HTERT RPE-1 (cell line): ENCODE results near the gene ERAL1.
"Not testable (repeated sequence)": the region's sequence is repeated elsewhere in the genome, so short reads cannot be mapped to it uniquely, and the experiment has no call there.

Source experiments
- in situ Hi-C: fragments of 300-500 bp; cut with MboI; formaldehyde crosslinking; loops from 4 replicates; pipeline ENCODE4 v1.14.3; 2020; ENCODE audit warnings: low sequenced_read_pairs

Gene ERAL1

GRCh38 chr17:28878158-28878910 is 23.5 kb downstream of the ERAL1 start:
- in situ Hi-C loops = no loop called here

GRCh38 chr17:28878981-28879380 is 24.2 kb downstream of the ERAL1 start:
- in situ Hi-C loops = no loop called here

DNA sequence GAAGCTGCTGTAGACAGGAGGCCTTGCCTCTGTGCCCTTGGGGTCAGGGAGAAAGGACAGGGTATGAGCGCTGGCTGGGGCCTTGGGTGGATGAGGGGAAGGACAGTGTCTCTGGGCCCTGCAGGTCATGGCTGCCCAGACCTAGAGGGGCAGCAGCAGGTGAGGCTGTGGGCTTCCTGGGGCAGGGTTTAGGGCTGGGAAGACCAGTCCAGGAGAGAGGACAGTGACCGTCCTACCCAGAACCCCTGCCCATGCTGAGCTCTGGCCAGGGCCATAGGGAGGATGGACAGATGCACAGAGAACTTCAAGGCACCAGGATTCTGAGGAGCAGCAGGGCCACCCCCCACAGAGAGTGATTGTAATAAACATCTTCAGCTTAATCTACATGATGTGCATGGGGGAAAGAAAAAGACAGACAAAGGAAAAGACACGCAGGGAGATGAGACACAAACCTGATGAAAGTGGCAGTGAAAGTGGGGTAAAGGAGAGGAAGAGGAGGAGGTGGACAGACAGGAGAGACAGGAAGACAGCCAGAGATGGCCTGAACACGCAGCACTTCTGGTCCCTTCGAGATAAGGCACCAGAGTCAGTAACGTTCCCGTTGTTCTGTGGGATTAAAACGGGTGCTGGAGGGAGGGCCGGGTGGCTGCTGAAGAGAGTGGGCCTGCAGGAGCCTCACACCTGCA is 25.2 kb downstream of the ERAL1 start:
- in situ Hi-C loops = no loop called here

DNA sequence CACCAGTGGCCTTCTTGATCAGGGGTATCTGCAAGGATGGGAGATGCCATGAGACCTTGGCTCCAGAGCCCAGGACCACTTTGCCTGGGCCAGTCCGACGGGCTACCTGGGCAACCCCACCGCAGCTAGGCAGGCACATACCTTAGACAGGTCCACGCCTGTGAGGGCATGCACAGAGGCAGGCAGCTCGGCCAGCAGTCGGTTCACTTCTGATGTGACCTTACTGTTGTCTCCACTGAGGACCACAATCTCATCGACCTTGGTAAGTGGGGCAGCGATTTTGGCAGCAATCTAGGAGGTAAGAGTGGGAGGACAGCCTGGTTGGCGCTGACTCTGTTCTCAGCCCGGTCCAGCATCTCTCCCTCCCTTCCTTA is 25.7 kb downstream of the ERAL1 start:
- in situ Hi-C loops = no loop called here

DNA sequence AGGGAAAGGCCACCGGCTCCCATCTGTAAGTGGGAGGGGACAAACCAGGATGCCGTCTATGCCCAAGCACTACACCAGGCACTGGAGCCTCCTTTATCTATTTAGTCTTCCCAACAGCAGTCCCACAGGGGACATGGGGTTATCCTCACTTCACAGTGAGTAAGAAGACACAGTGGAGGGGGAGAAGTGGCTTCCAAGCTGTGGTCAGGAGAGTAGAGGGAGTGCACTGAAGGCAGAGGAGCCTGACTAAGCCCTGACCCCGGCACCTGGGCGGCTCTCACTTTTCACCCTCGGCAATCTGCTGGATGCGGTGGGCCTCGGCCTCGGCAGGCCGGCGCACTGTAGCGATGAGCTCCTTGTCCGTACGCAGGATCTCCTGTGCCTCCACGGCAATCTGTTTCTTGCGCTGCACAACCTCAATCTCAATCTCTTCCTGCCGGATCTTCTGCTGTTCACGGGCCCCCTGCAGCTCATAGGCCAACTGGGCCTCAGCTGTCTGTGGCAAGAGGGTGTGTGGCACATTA is 26.8 kb downstream of the ERAL1 start:
- in situ Hi-C loops = no loop called here

- in situ Hi-C loops = no loop called here
Measured at GRCh38 chr17:28882154-28882895, 27.5 kb downstream of the ERAL1 start.

DNA sequence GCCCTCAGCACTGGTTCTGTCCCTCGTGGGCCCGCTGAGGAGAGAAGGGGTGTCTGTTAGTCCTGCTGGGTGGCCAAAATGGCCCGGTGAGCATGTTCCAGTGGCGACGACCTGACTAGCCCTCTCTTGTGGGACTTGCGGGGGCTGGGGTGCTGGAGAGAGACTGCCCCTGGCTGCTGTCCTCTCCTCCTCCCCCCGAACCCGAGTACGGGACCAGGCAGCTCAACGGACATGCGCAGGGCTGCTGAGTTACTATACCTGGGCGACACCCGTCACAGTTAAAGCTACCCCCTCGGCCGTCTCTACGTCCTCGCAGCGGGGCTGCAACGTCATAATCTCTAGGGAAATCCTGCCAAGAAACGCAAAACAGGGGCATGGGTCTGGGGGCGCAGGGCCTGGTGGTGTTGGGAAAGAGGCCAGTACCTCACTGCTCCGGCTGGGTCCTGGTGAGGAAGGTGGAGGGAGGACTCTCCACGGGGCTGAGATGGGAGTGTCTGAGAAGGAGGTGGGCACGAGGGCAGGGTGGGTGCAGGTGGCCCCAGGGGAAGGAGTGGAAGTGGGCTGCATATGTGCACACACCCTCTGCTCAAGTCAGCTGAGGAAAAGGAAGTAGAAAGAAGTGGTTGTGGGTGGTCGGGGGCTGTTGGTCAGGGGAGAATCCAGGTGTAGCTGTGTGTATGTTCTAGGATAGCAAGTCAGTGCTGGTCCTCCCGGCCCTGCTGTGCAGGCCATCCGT is 29.3 kb downstream of the ERAL1 start:
- in situ Hi-C loops = no loop called here

DNA sequence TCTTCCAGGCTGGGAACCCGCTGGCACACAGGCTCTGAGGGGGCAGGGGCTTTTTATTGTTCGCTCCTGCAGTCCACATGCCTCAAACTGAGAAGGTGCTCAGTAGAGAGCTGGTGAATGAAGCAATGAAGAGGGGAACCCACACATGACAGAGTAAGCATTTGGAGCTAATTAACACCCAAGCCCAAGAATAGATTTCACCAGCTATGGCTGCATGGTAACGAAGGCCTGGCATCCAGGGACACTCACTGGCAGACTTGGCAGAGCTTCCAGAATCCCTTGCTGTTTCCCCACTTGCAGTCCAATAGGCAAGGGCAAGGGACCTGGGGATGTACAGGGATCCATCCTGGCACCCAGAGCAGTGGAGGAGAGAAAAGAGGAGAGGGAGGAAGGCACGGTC is 30.5 kb downstream of the ERAL1 start:
- in situ Hi-C loops = no loop called here

GRCh38 chr17:28885951-28886350 is 31.1 kb downstream of the ERAL1 start:
- in situ Hi-C loops = no loop called here

- in situ Hi-C loops = no loop called here
Measured at GRCh38 chr17:28887871-28888471, 33.2 kb downstream of the ERAL1 start.

DNA sequence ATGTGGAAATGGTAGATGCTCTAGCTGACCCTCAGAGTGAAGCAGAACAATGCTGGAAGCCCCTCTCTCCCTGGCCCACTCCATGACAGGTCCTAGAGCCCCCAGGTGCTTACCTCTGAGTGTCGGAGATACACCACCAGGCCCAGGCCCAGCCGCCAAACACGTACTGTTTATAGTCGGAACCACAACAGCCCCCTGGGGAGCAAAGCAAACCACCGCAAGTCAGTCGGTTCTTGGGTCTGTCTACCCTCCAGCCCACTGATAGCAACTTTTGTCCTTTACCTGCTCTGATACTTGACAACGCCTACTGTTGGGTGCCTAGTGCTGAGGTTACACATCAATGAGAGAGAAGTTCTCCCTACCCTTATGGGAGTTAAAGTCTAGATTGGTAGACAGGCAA is 34.0 kb downstream of the ERAL1 start:
- in situ Hi-C loops = no loop called here

GRCh38 chr17:28889996-28890395 is 35.2 kb downstream of the ERAL1 start:
- in situ Hi-C loops = no loop called here

DNA sequence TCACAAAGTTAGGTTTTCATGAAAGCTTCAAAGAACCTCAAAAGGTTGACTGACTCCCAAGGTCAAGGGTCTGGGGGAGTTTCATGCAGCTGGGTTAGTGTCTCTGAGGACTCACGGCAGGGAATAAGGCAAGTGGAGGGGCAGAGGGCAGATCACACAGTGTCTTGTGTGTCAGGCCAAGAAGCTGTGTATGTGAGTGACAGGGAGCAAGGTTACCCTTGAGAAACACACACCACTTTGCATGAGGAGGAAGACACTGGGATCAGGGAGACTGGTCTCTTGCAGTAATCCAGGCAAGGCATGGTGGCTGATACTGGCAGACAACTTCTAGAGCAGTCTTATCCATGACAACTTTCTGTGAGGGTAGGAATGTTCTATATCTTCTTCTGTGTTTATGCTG is 36.4 kb downstream of the ERAL1 start:
- in situ Hi-C loops = no loop called here

DNA sequence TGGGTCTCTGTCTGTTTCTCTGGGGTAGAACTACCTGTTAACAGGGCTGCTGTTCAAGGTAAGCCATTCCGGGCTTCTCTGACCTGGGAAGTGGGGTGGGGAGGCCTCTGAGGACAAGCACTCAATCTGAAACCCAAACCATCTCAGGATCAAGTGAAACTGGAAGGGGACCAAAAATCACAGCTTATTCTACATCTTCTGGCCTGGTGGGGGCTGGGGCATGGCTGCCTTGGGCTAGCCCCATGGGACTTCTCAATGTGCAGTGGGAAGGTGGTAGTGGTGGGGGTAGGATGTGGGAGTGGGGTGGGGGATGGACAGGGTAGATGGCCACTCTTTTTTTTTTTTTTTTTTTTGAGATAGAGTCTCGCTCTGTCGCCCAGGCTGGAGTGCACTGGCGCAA is 37.2 kb downstream of the ERAL1 start:
- in situ Hi-C loops = no loop called here

- in situ Hi-C loops = not testable (repeated sequence)
Measured at GRCh38 chr17:28893248-28894183, 38.7 kb downstream of the ERAL1 start.

DNA sequence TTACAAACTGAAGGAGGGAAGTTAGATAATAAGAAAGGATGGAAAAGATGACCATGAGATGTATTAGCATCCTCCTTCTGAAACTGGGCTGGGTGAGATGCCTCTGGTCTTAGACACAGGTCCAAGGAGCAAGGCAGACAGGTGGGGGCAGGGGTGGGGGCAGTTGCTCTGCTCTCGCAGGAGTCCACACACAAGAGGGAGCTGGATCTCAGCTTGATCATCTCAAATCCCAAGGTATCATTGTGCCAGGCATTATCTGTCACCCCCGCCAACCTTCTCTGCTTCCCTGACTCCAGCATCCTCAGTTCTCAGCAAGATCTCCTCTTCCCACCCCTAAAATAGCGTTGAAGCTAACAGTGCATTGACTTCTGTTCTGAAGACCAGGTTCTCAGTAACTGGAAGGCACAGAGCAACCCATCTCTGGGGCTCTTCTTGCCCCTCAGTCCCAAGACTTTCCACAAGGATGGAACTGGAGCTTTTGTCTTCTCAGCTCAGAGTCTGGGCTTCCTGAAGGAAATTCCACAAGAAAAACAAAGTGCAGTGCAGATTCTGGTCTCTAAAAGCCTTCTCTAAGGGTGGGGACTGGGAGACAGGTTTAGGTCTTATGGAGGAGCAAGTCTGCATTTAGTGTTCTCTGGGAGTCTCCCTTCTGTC is 41.1 kb downstream of the ERAL1 start:
- in situ Hi-C loops = no loop called here

DNA sequence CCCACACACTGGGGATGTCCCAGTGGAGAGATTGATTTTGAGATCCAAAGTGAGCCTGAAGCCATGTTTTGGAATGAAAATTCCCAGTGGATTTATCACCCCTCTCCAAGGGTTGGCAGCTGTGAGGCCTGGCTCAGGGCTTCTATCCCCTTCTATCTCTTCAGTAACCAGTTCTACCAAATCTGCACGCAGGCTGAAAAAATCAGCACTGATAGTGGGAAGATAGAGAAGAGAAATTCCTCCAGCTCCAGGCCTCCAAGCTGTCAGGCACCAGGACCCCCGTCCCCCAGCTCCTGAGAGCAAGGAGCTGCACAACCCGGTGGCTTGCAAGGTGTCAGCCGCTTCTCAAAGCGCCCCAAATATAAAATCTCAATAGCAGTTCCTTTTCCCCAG is 41.7 kb downstream of the ERAL1 start:
- in situ Hi-C loops = no loop called here

DNA sequence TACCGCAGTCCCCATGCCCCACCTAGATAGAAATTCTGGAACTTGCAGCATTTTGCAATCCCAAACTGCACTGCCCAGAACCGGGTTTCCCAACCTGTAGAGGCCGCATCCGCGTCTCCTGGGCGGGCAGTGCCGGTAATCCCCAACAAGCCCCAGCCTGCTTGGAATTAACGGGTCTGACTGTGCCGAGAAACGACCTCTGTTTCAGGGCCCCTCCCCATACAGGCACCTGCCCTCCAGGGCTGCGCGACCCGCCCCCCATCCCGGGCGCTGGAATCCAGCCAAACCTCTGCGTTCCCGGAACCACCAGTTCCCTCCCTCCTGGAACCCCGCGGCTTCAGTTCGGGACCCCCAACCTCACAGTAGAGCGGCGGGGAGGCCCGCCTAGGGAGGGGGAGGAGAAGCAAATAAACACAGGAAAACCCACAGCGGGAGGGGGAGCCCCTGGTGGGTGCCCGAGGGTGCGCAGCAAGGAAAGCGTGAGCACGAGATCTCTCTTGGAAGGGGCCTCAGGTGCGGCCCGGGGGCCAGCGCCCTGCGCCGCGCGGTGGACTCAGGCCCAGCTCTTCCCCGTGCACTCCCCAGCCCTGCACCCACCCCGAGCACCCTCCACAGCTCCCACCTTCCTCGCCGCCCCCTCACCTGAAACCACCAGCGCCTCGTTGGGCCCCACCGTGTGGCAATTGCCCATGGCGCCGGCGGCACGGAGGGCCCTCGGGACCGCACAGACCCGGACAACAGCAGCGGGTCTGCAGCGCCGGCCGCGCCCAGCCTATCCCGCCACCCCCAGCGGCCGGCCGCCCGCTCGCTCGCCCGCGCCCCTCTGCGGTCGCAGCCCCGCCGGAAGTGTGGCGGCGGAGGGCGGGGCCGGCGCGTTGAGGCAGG is 42.3 kb downstream of the ERAL1 start, which contains the start of gene FLOT2:
Gene FLOT2, minus strand, starts transcription at position 850 of the 885 bp plus-strand sequence. Its CDS starts 159 bp downstream, at position 691.
- in situ Hi-C loops = no loop called here
